Measurements from ENCODE around the gene NCKAP5.

The NCKAP5 gene

DNA sequence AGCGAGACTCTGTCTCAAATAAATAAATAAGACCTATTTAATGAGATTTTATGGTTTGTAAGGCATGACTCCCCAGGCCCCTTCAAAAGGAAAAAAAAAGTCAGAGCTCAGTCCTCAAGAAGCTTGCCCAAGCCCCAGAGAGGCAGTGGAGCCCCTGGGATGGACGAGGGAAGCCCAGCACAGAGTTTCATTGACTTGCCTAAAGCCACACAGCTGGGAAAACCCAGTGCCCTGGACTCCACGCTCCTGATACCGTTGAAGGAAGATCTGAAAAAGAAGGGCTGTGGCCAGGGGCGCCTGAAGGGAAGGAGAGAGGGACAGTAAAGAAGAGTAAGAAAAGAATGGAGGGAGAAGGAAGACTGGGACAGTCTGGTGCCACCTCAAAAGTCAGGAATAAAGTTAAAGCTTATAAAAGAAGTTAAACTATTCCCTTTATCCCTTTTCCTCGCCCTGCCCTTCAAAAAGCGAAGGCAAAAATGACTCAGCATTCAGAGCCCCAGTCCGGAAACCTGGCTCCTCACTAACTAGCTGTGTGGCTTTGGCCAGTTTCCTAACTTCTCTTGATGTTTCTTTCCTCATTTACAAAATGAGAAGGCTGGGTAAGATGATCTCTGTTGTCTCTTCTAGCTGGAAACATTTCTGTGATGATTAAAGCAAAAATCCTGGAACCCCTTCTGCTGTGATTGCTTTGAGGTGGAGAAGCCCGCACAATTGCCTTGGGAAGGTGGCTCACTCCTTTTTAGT is 945.0 kb downstream of the NCKAP5 start:
- Histone ChIP-seq H3K9me3 (no peaks in the 10 kb centered on the region), H3K36me3 (no peaks in the 10 kb centered on the region), H3K4me1 (ENCODE audit: control insufficient read depth in 1 of 2, insufficient read depth in 1 of 2, low read depth in 1 of 2, low read length in 1 of 2) (no peaks in the 10 kb centered on the region), H3K4me3 (ENCODE audit: low read depth in 1 of 2, low read length in 1 of 2) (no peak overlapping the region), H3K27me3 (no peaks in the 10 kb centered on the region), H3K27ac (no peak overlapping the region)
- no peak for TF ChIP-seq CTCF (IDR thresholded peaks at IDR 0.05)
